Transverse colon (tissue), 3 donors: Measurements from ENCODE around the gene ZNF362.

ENCODE experiments used
- CTCF ChIP-seq, 5 experiments: fragments of 200-600 bp in 3 of 5; fragments of 450-650 bp in 2 of 5; sonication (generic) in 3 of 5; IDR thresholded peaks; 1 replicate in 2 of 5; 2 replicates in 3 of 5; pipeline ENCODE4 v1.5.1; 2016 to 2017; ENCODE audit warnings: antibody characterized with exemption in 5 of 5, inconsistent platforms in 3 of 5, mild to moderate bottlenecking in 2 of 5, moderate library complexity in 1 of 5
- POLR2A ChIP-seq: fragments of 450-650 bp; IDR thresholded peaks from one replicate; pipeline ENCODE4 v1.6.1; 2016; ENCODE audit warnings: antibody characterized with exemption, mild to moderate bottlenecking, moderate library complexity

GRCh38 chr1:33267468-33268205, 11.3 kb downstream of the ZNF362 start:
- TF ChIP-seq CTCF (IDR thresholded peaks at IDR 0.05) (no peak), POLR2A (no peak)
